OCI-LY1 (cell line): ENCODE data around the gene OAS3.

Source experiments
- H2AFZ ChIP-seq: fragments of 200-600 bp; sonication (generic), shearing (Covaris generic); 2 replicates; pipeline ENCODE4 v1.6.0; 2014; ENCODE audit warnings: antibody characterized with exemption, mild to moderate bottlenecking, low read length
- H3F3A ChIP-seq: fragments of 200-600 bp; sonication (generic), shearing (Covaris generic); 2 replicates; pipeline ENCODE4 v1.6.0; 2014; ENCODE audit warnings: mild to moderate bottlenecking, antibody characterized with exemption, low read length, moderate library complexity; ENCODE audit not compliant: insufficient read depth
- H3K27ac ChIP-seq: fragments of 200-600 bp; sonication (generic); 2 replicates; pipeline ENCODE4 v1.5.1; 2014; ENCODE audit warnings: low read length, mixed run types, mild to moderate bottlenecking, low read depth; ENCODE audit not compliant: poor library complexity, severe bottlenecking
- H3K27me3 ChIP-seq: fragments of 200-600 bp; sonication (generic); 2 replicates; pipeline ENCODE4 v1.6.0; 2014; ENCODE audit warnings: antibody characterized with exemption, mild to moderate bottlenecking, low read length, moderate library complexity; ENCODE audit not compliant: insufficient read depth
- H3K36me3 ChIP-seq: fragments of 200-600 bp; sonication (generic); 2 replicates; pipeline ENCODE4 v1.6.1; 2014; ENCODE audit warnings: mild to moderate bottlenecking, antibody characterized with exemption, low read length, moderate library complexity, mixed read lengths; ENCODE audit not compliant: insufficient read depth
- H3K4me1 ChIP-seq: fragments of 200-600 bp; sonication (generic); 2 replicates; pipeline ENCODE4 v1.5.1; 2014; ENCODE audit warnings: mild to moderate bottlenecking, low read length, moderate library complexity; ENCODE audit not compliant: insufficient read depth, severe bottlenecking
- H3K4me2 ChIP-seq: fragments of 200-600 bp; sonication (generic), shearing (Covaris generic); 2 replicates; pipeline ENCODE4 v1.6.1; 2014; ENCODE audit warnings: low read length
- H3K4me3 ChIP-seq: fragments of 200-600 bp; sonication (generic); 2 replicates; pipeline ENCODE4 v1.5.1; 2014; ENCODE audit warnings: low read length, low read depth, mild to moderate bottlenecking, mixed read lengths; ENCODE audit not compliant: poor library complexity, severe bottlenecking
- H3K79me2 ChIP-seq: fragments of 200-600 bp; shearing (Covaris generic); 2 replicates; pipeline ENCODE4 v1.6.1; 2016; ENCODE audit warnings: mixed run types, low read length, mixed read lengths; ENCODE audit not compliant: insufficient read depth
- H3K9ac ChIP-seq: fragments of 200-600 bp; sonication (generic), shearing (Covaris generic); 2 replicates; pipeline ENCODE4 v1.6.1; 2014; ENCODE audit warnings: mild to moderate bottlenecking, low read length, mixed read lengths
- H3K9me2 ChIP-seq: fragments of 200-600 bp; sonication (generic), shearing (Covaris generic); 2 replicates; pipeline ENCODE4 v1.6.1; 2014; ENCODE audit warnings: low read depth, mild to moderate bottlenecking, low read length, mixed read lengths
- H3K9me3 ChIP-seq: fragments of 200-600 bp; shearing (Covaris generic); 2 replicates; pipeline ENCODE4 v1.6.1; 2014; ENCODE audit warnings: low read length, mixed read lengths
- H4K20me1 ChIP-seq: fragments of 200-600 bp; sonication (generic), shearing (Covaris generic); 2 replicates; pipeline ENCODE4 v1.6.0; 2016; ENCODE audit warnings: mild to moderate bottlenecking, low read length; ENCODE audit not compliant: insufficient read depth
- CTCF ChIP-seq: fragments of 200-600 bp; sonication (generic), shearing (Covaris generic); IDR thresholded peaks from 2 replicates; pipeline ENCODE4 v1.5.1; 2017; ENCODE audit warnings: mild to moderate bottlenecking, antibody characterized with exemption, low read length, moderate library complexity, mixed read lengths
- EZH2 ChIP-seq: fragments of 200-600 bp; sonication (generic), shearing (Covaris generic); IDR thresholded peaks from 2 replicates; pipeline ENCODE4 v1.8.0; 2017; ENCODE audit warnings: borderline replicate concordance, mixed run types, mild to moderate bottlenecking, antibody characterized with exemption, low read length, moderate library complexity, mixed read lengths

OAS3 gene

GRCh38 chr12:112980491-112981158, 42.4 kb downstream of the OAS3 start:
- H3K27ac ChIP-seq = no peak overlapping the region
- no peaks in the 10 kb centered on the region for H3K27me3 ChIP-seq
- H3K79me2 ChIP-seq = 0 out of 2 replicates have a peak, but pooled peaks cover 5% of the 10 kb centered on the region
- H3K4me1 ChIP-seq = peaks cover 33% of the 10 kb centered on the region
- H3K4me2 ChIP-seq = peak overlapping the region; percentile 25; the same call in 1 of the 2 replicates
- H3F3A ChIP-seq = no peaks in the 10 kb centered on the region
- H3K9ac ChIP-seq = no peak overlapping the region
- no peaks in the 10 kb centered on the region for H3K9me2 ChIP-seq
- TF ChIP-seq EZH2 = no peak
- no peak for TF ChIP-seq CTCF
- no peak overlapping the region for H3K4me3 ChIP-seq
- H3K9me3 ChIP-seq = peaks cover 16% of the 10 kb centered on the region; the same call in 1 of the 2 replicates
- no peaks in the 10 kb centered on the region for H4K20me1 ChIP-seq
- no peaks in the 10 kb centered on the region for H3K36me3 ChIP-seq
- H2AFZ ChIP-seq = no peak overlapping the region

- Histone ChIP-seq H3K79me2 (no peaks in the 10 kb centered on the region), H3K27me3 (no peaks in the 10 kb centered on the region), H3K9ac (no peak overlapping the region), H3K9me3 (peaks cover 13% of the 10 kb centered on the region; the same call in 1 of the 2 replicates), H3K4me1 (no peaks in the 10 kb centered on the region), H2AFZ (no peak overlapping the region), H3F3A (no peaks in the 10 kb centered on the region), H3K4me3 (no peak overlapping the region), H3K9me2 (no peaks in the 10 kb centered on the region), H3K4me2 (no peak overlapping the region), H4K20me1 (no peaks in the 10 kb centered on the region), H3K27ac (no peak overlapping the region), H3K36me3 (peaks cover 11% of the 10 kb centered on the region)
- no peak for TF ChIP-seq CTCF
- no peak for TF ChIP-seq EZH2
These were observed 47.5 kb downstream of the OAS3 start for GRCh38 chr12:112985642-112986290.

GRCh38 chr12:112986291-112986800, 48.1 kb downstream of the OAS3 start:
- peaks cover 11% of the 10 kb centered on the region for H3K36me3 ChIP-seq
- no peaks in the 10 kb centered on the region for H3K9me2 ChIP-seq
- peaks cover 13% of the 10 kb centered on the region; the same call in 1 of the 2 replicates for H3K9me3 ChIP-seq
- no peak for TF ChIP-seq EZH2
- no peak for TF ChIP-seq CTCF
- no peak overlapping the region for H3K4me2 ChIP-seq
- no peak overlapping the region for H3K9ac ChIP-seq
- no peaks in the 10 kb centered on the region for H3K4me1 ChIP-seq
- H4K20me1 ChIP-seq = no peaks in the 10 kb centered on the region
- H3F3A ChIP-seq = no peaks in the 10 kb centered on the region
- no peak overlapping the region for H3K4me3 ChIP-seq
- no peak overlapping the region for H2AFZ ChIP-seq
- no peaks in the 10 kb centered on the region for H3K27me3 ChIP-seq
- H3K79me2 ChIP-seq = no peaks in the 10 kb centered on the region
- H3K27ac ChIP-seq = no peak overlapping the region
